ENCODE results near the gene RYR2. TPM values are rescaled to one million over a fixed set of nuclear protein-coding genes. Genes with fewer than 3 reads are reported as not detected.

Gene RYR2
- total RNA-seq, 1 experiment from 2014 or later, result 0.90 TPM

DNA sequence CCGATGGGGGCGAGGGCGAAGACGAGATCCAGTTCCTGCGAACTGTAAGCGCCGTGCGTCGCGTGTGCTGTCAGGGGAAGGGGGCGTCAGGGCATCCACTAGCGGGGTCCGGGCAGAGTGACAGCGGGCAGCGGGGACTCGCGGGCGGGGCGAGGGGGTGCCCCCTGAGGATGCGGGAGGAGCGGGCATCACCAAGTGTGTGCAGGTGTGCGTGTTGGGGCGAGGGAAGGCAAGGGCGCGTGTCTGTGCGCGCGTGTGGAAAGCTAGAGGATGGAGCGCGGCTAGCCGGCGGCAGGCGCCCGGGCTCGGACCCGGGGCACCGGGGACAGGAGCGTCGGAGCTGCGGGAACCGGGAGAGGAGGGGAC, 525 bp downstream of the RYR2 start:
- no peak for DNase-seq
- Mint-ChIP-seq H3K27ac (ENCODE audit: unreplicated experiment) (no peak overlapping the region), H3K4me3 (ENCODE audit: low read depth, unreplicated experiment) (no peak overlapping the region), H3K9me3 (ENCODE audit: low read depth, unreplicated experiment) (peaks cover 11% of the 10 kb centered on the region), H3K4me1 (ENCODE audit: low read depth, unreplicated experiment) (no peaks in the 10 kb centered on the region), H3K36me3 (ENCODE audit: insufficient read depth, unreplicated experiment) (no peaks in the 10 kb centered on the region), H3K27me3 (ENCODE audit: unreplicated experiment) (no peaks in the 10 kb centered on the region)
- no TSS peak for BruUV-seq (replicated peaks)
- CTCF ChIA-PET, result no interaction called here
- intact Hi-C loops (cut with micrococcal nuclease; ENCODE audit: unreplicated experiment), result loop anchor here (5.0 kb wide), 1 partner anchor 435 kb away; no protein-coding TSS in a partner anchor
- no peak for TF ChIP-seq CTCF (IDR thresholded peaks at IDR 0.05; ENCODE audit: unreplicated experiment)

DNA sequence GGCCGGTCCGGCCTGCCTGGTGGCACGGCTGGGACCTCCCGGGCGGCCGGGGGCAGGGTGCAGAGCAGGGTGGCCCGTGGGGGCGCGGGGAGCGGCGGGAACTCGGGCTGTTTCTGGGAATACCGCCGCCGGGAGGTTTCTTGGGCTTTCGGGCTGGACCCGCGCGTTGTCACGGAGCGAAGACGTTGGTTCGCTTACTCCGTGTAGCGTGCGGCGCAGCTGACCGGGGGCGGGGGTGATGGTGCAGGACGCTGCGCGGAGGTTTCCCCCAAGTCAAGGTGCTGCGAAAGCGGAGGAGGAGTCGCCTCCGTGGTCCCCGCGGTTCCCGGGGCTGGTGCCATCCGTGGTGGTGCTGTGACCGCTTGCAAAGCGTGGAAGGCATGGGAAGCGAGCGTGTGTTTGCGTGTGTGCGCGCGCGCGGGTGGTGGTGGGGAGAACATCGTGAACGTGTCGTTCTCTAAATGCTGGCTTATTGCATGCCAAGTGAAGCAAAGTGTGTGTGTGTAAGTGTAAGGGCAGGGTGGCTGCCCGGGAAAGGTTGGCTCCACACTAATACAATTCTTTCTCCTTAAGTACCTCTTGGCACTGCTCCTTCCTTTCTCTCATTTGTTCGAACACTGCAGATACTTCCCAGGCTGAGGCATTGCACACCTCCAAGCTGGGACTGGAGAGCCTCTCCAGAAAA, 1.1 kb downstream of the RYR2 start:
- H3K4me3 Mint-ChIP-seq (ENCODE audit: low read depth, unreplicated experiment), result no peak overlapping the region
- H3K36me3 Mint-ChIP-seq (ENCODE audit: insufficient read depth, unreplicated experiment), result no peaks in the 10 kb centered on the region
- TF ChIP-seq CTCF (IDR thresholded peaks at IDR 0.05; ENCODE audit: unreplicated experiment), result no peak
- H3K9me3 Mint-ChIP-seq (ENCODE audit: low read depth, unreplicated experiment), result peaks cover 11% of the 10 kb centered on the region
- no TSS peak for BruUV-seq (replicated peaks)
- H3K27me3 Mint-ChIP-seq (ENCODE audit: unreplicated experiment), result no peaks in the 10 kb centered on the region
- no peak for DNase-seq
- H3K4me1 Mint-ChIP-seq (ENCODE audit: low read depth, unreplicated experiment), result no peaks in the 10 kb centered on the region
- intact Hi-C loops (cut with micrococcal nuclease; ENCODE audit: unreplicated experiment), result loop anchor here (5.0 kb wide), 1 partner anchor 436 kb away; no protein-coding TSS in a partner anchor
- no peak overlapping the region for H3K27ac Mint-ChIP-seq (ENCODE audit: unreplicated experiment)
- CTCF ChIA-PET, result no interaction called here

DNA sequence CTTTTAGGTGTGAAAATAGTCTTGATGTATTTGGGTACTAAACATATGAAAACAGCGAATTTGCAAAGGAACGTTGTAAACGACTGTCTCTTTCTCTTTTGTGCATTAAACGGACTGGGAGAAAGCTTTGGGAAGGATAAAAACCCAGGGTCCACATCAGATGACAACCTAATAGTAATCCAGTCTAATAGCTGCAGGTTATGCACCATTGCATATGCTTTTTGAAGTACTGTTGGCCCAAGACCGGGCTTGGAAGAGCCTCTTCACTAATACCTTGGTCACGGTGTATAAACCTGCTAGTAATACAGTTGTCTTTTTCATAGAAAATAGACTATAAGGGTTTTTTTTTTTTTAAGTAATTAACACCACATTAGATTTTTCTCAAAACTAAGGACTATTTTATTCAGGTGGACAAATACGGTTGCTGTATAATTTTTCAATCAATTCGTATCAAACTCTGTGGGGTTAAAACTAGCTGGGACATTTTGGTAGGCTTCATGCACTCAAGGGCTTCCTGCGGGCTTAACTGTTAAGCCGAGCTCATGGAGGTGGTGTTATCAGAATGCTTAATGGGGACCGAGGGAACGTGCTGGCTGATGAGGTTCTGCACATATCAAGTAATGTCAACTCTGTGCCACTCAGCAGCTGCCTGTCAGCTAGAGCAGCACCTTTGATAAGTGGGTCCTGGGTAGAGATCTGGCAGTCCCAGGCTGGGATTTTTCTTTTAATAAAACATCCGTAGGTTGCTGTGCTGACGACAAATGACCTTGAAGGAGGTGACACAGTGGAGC, 2.1 kb downstream of the RYR2 start:
- Mint-ChIP-seq H3K9me3 (ENCODE audit: low read depth, unreplicated experiment) (peaks cover 11% of the 10 kb centered on the region), H3K27ac (ENCODE audit: unreplicated experiment) (no peak overlapping the region), H3K4me3 (ENCODE audit: low read depth, unreplicated experiment) (no peak overlapping the region), H3K36me3 (ENCODE audit: insufficient read depth, unreplicated experiment) (no peaks in the 10 kb centered on the region), H3K4me1 (ENCODE audit: low read depth, unreplicated experiment) (no peaks in the 10 kb centered on the region), H3K27me3 (ENCODE audit: unreplicated experiment) (no peaks in the 10 kb centered on the region)
- no peak for TF ChIP-seq CTCF (IDR thresholded peaks at IDR 0.05; ENCODE audit: unreplicated experiment)
- BruUV-seq (replicated peaks), result no TSS peak
- intact Hi-C loops (cut with micrococcal nuclease; ENCODE audit: unreplicated experiment), result loop anchor here (5.0 kb wide), 1 partner anchor 437 kb away; no protein-coding TSS in a partner anchor
- no peak for DNase-seq
- CTCF ChIA-PET, result interaction anchor here (0.7 kb wide), 1 partner anchor 509 kb away, joined by 3 read pairs; no protein-coding TSS in a partner anchor

- CTCF ChIA-PET, result interaction anchor here (0.7 to 0.9 kb wide), 2 partner anchors 14 to 759 kb away, joined by 3 to 12 read pairs; no protein-coding TSS in a partner anchor
These were observed 3.5 kb downstream of the RYR2 start for GRCh38 chr1:237045278-237046016.

More at GRCh38 chr1:237045278-237046016, 3.5 kb downstream of the RYR2 start:
- no peaks in the 10 kb centered on the region for H3K4me1 Mint-ChIP-seq (ENCODE audit: low read depth, unreplicated experiment)
- no peak overlapping the region for H3K27ac Mint-ChIP-seq (ENCODE audit: unreplicated experiment)
- no peaks in the 10 kb centered on the region for H3K36me3 Mint-ChIP-seq (ENCODE audit: insufficient read depth, unreplicated experiment)
- DNase-seq, result peak; percentile 13
- no peak for TF ChIP-seq CTCF (IDR thresholded peaks at IDR 0.05; ENCODE audit: unreplicated experiment)
- no peaks in the 10 kb centered on the region for H3K27me3 Mint-ChIP-seq (ENCODE audit: unreplicated experiment)
- H3K9me3 Mint-ChIP-seq (ENCODE audit: low read depth, unreplicated experiment), result peaks cover 10% of the 10 kb centered on the region
- no peak overlapping the region for H3K4me3 Mint-ChIP-seq (ENCODE audit: low read depth, unreplicated experiment)
- intact Hi-C loops (cut with micrococcal nuclease; ENCODE audit: unreplicated experiment), result no loop called here
- BruUV-seq (replicated peaks), result no TSS peak

Measured in Calu3 (cell line).